SK-N-SH treated with all-trans-retinoic acid at 6 μM for 48 hours (cell line): ENCODE results near the gene HOXC5.

ENCODE experiments used
- ATAC-seq: fragments of 200-7000 bp; cut with Tn5 transposase; 3 replicates; pipeline ENCODE4 v1.9.1; 2020; ENCODE audit warnings: mild to moderate bottlenecking, moderate library complexity
- ARNTL ChIP-seq: fragments of 450-650 bp; formaldehyde crosslinking; IDR thresholded peaks from 2 replicates; pipeline ENCODE4 v1.5.0; 2020; ENCODE audit warnings: low read depth, mild to moderate bottlenecking, moderate library complexity, borderline replicate concordance
- BACH2 ChIP-seq: fragments of 250-450 bp; sonication (Bioruptor Pico); IDR thresholded peaks from 2 replicates; pipeline ENCODE4 v1.9.0; 2021; ENCODE audit warnings: mild to moderate bottlenecking, borderline replicate concordance
- CREB5 ChIP-seq: fragments of 250-450 bp; sonication (Bioruptor Pico); IDR thresholded peaks from 2 replicates; pipeline ENCODE4 v1.5.1; 2020; ENCODE audit warnings: low read depth, mild to moderate bottlenecking, moderate library complexity
- CSDC2 ChIP-seq: fragments of 250-450 bp; sonication (Bioruptor Pico); IDR thresholded peaks from 2 replicates; pipeline ENCODE4 v1.5.0; 2020; ENCODE audit warnings: mild to moderate bottlenecking, moderate library complexity
- CSRNP3 ChIP-seq: fragments of 250-450 bp; sonication (Bioruptor Pico); IDR thresholded peaks from 2 replicates; pipeline ENCODE4 v1.5.1; 2021; ENCODE audit warnings: mild to moderate bottlenecking, moderate library complexity
- ESRRG ChIP-seq: fragments of 250-450 bp; sonication (Bioruptor Pico); IDR thresholded peaks from 2 replicates; pipeline ENCODE4 v1.6.1; 2021; ENCODE audit warnings: mild to moderate bottlenecking
- GLIS3 ChIP-seq: fragments of 250-450 bp; sonication (Bioruptor Pico); IDR thresholded peaks from 2 replicates; pipeline ENCODE4 v1.5.0; 2020; ENCODE audit warnings: mild to moderate bottlenecking, moderate library complexity
- ISL1 ChIP-seq: fragments of 250-450 bp; sonication (Bioruptor Pico); IDR thresholded peaks from 2 replicates; pipeline ENCODE4 v2.1.2; 2022; ENCODE audit warnings: mild to moderate bottlenecking, moderate library complexity
- OSR1 ChIP-seq: fragments of 250-450 bp; sonication (Bioruptor Pico); IDR thresholded peaks from 2 replicates; pipeline ENCODE4 v1.8.0; 2022; ENCODE audit warnings: moderate library complexity, mild to moderate bottlenecking, inconsistent platforms
- PATZ1 ChIP-seq: fragments of 250-450 bp; sonication (Bioruptor Pico); IDR thresholded peaks from 2 replicates; pipeline ENCODE4 v1.8.0; 2020; ENCODE audit warnings: mild to moderate bottlenecking, moderate library complexity, borderline replicate concordance
- PPARA ChIP-seq: fragments of 250-450 bp; sonication (Bioruptor Pico); IDR thresholded peaks from 2 replicates; pipeline ENCODE4 v1.5.0; 2020; ENCODE audit warnings: mild to moderate bottlenecking, borderline replicate concordance
- RARB ChIP-seq: fragments of 250-450 bp; sonication (Bioruptor Pico); IDR thresholded peaks from 2 replicates; pipeline ENCODE4 v1.8.0; 2021; ENCODE audit warnings: mild to moderate bottlenecking, moderate library complexity
- SNAI2 ChIP-seq: fragments of 250-450 bp; sonication (Bioruptor Pico); IDR thresholded peaks from 2 replicates; pipeline ENCODE4 v1.5.0; 2020; ENCODE audit warnings: mild to moderate bottlenecking, moderate library complexity
- TCF4 ChIP-seq: fragments of 250-450 bp; sonication (Bioruptor Pico); IDR thresholded peaks from 2 replicates; pipeline ENCODE4 v1.8.0; 2021; ENCODE audit warnings: mild to moderate bottlenecking, moderate library complexity, borderline replicate concordance
- TOX ChIP-seq: fragments of 250-450 bp; sonication (Bioruptor Pico); IDR thresholded peaks from 2 replicates; pipeline ENCODE4 v1.8.0; 2021; ENCODE audit warnings: mild to moderate bottlenecking, moderate library complexity, borderline replicate concordance
- TSHZ2 ChIP-seq: fragments of 250-450 bp; sonication (Bioruptor Pico); IDR thresholded peaks from 2 replicates; pipeline ENCODE4 v1.5.0; 2020; ENCODE audit warnings: mild to moderate bottlenecking, moderate library complexity
- ZC3H10 ChIP-seq: fragments of 250-450 bp; sonication (Bioruptor Pico); IDR thresholded peaks from 2 replicates; pipeline ENCODE4 v1.5.1; 2021; ENCODE audit warnings: mild to moderate bottlenecking, moderate library complexity
- ZFP30 ChIP-seq: fragments of 450-650 bp; formaldehyde crosslinking; IDR thresholded peaks from 2 replicates; pipeline ENCODE4 v1.5.0; 2022; ENCODE audit warnings: mild to moderate bottlenecking, moderate library complexity
- ZNF565 ChIP-seq: fragments of 450-650 bp; formaldehyde crosslinking; conservative IDR thresholded peaks from 2 replicates; pipeline ENCODE4 v1.5.0; 2020; ENCODE audit warnings: low read depth, mild to moderate bottlenecking, moderate library complexity
- ZNF70 ChIP-seq: fragments of 450-650 bp; formaldehyde crosslinking; IDR thresholded peaks from 2 replicates; pipeline ENCODE4 v1.5.0; 2020; ENCODE audit warnings: mild to moderate bottlenecking, moderate library complexity
- ZNF8 ChIP-seq: fragments of 450-650 bp; formaldehyde crosslinking; IDR thresholded peaks from 2 replicates; pipeline ENCODE4 v1.5.0; 2020; ENCODE audit warnings: mild to moderate bottlenecking, moderate library complexity

HOXC5 gene

GRCh38 chr12:54024127-54024526 is 8.7 kb upstream of the HOXC5 start:
- ATAC-seq: no peak

GRCh38 chr12:54024581-54025305 is 8.1 kb upstream of the HOXC5 start:
- no peak for ATAC-seq
- no peak for TF ChIP-seq CSRNP3
- TF ChIP-seq ARNTL: no peak
- no peak for TF ChIP-seq ZNF565 (CRISPR knock-in tag)
- no peak for TF ChIP-seq ZNF8 (CRISPR knock-in tag)

More at GRCh38 chr12:54024127-54024526, 8.7 kb upstream of the HOXC5 start:
- TF ChIP-seq ARNTL (no peak), ZNF70 (CRISPR knock-in tag) (no peak), ZC3H10 (no peak), OSR1 (no peak)

GRCh38 chr12:54025499-54026405 is 7.1 kb upstream of the HOXC5 start:
- TF ChIP-seq ARNTL (no peak), TCF4 (CRISPR knock-in tag) (no peak), CSDC2 (no peak), BACH2 (no peak), RARB (CRISPR knock-in tag) (no peak), SNAI2 (CRISPR knock-in tag) (no peak), ZNF565 (CRISPR knock-in tag) (no peak), ISL1 (CRISPR knock-in tag) (no peak), ZFP30 (CRISPR knock-in tag) (no peak), OSR1 (no peak), ZNF70 (CRISPR knock-in tag) (no peak), PPARA (CRISPR knock-in tag) (no peak), CSRNP3 (no peak), CREB5 (CRISPR knock-in tag) (no peak), PATZ1 (CRISPR knock-in tag) (no peak), ZNF8 (CRISPR knock-in tag) (no peak), TSHZ2 (CRISPR knock-in tag) (no peak), ESRRG (CRISPR knock-in tag) (no peak), TOX (CRISPR knock-in tag) (no peak), GLIS3 (CRISPR knock-in tag) (no peak)
- ATAC-seq: no peak
